Uterus (tissue), 2 donors: Measurements from ENCODE around the gene XXYLT1.

ENCODE experiments used
- POLR2A ChIP-seq, 2 donors: fragments of 450-650 bp; IDR thresholded peaks; one replicate each; pipeline ENCODE4 v1.6.1; 2016; ENCODE audit warnings: antibody characterized with exemption in 2 of 2, mild to moderate bottlenecking in 1 of 2, moderate library complexity in 1 of 2
- TF ChIP-seq, protein P1 (sequence below), 4 experiments: fragments of 200-600 bp in 2 of 4; fragments of 450-650 bp in 2 of 4; sonication (generic) in 2 of 4; IDR thresholded peaks; one replicate each; pipeline ENCODE4 v1.5.1; 2016 to 2019; ENCODE audit warnings: antibody characterized with exemption in 4 of 4, mild to moderate bottlenecking in 2 of 4, moderate library complexity in 1 of 4

DNA sequence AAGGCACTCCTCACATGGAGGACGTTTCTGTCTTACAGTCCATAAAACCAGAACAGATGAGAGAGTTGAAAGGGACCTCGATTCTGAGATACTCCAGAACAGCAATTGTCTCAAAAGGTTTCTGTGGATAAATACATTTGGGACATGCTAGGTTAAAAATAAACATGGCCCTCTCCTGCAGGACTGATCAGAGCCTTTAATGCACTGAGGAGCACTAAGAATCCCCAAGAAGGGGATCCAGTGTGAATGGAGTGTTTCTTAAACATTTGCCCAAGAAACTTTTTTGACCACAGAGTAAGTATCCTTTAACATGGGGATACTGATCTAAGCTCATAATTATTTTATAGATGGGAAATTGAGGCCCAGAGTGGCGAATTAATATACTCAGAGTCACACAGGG, 223.4 kb downstream of the XXYLT1 start:
- TF ChIP-seq, protein P1, sequence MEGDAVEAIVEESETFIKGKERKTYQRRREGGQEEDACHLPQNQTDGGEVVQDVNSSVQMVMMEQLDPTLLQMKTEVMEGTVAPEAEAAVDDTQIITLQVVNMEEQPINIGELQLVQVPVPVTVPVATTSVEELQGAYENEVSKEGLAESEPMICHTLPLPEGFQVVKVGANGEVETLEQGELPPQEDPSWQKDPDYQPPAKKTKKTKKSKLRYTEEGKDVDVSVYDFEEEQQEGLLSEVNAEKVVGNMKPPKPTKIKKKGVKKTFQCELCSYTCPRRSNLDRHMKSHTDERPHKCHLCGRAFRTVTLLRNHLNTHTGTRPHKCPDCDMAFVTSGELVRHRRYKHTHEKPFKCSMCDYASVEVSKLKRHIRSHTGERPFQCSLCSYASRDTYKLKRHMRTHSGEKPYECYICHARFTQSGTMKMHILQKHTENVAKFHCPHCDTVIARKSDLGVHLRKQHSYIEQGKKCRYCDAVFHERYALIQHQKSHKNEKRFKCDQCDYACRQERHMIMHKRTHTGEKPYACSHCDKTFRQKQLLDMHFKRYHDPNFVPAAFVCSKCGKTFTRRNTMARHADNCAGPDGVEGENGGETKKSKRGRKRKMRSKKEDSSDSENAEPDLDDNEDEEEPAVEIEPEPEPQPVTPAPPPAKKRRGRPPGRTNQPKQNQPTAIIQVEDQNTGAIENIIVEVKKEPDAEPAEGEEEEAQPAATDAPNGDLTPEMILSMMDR (IDR thresholded peaks at IDR 0.05): no peak
- TF ChIP-seq POLR2A (IDR thresholded peaks at IDR 0.05): no peak
